HEK293T (cell line): Measurements from ENCODE around the gene L3MBTL4.

ENCODE experiments used
- ARNT ChIP-seq: fragments of 450-650 bp; IDR thresholded peaks from 2 replicates; pipeline ENCODE4 v1.6.1; 2017; ENCODE audit warnings: mild to moderate bottlenecking
- BHLHE40 ChIP-seq: fragments of 450-650 bp; IDR thresholded peaks from 2 replicates; pipeline ENCODE4 v1.6.1; 2016; ENCODE audit warnings: mild to moderate bottlenecking, moderate library complexity, borderline replicate concordance
- ELF4 ChIP-seq: fragments of 450-650 bp; IDR thresholded peaks from 2 replicates; pipeline ENCODE4 v1.6.1; 2017; ENCODE audit warnings: antibody characterized with exemption
- FOXA1 ChIP-seq: fragments of 450-650 bp; IDR thresholded peaks from 2 replicates; pipeline ENCODE4 v1.6.1; 2016; ENCODE audit warnings: mild to moderate bottlenecking
- FOXK2 ChIP-seq: fragments of 450-650 bp; IDR thresholded peaks from 2 replicates; pipeline ENCODE4 v1.6.1; 2016; ENCODE audit warnings: mild to moderate bottlenecking
- FOXM1 ChIP-seq: fragments of 450-650 bp; IDR thresholded peaks from 2 replicates; pipeline ENCODE4 v1.6.1; 2017; ENCODE audit warnings: mild to moderate bottlenecking, borderline replicate concordance
- HDGF ChIP-seq: fragments of 450-650 bp; IDR thresholded peaks from 2 replicates; pipeline ENCODE4 v1.6.1; 2017; ENCODE audit warnings: antibody characterized with exemption, borderline replicate concordance
- L3MBTL2 ChIP-seq: fragments of 450-650 bp; conservative IDR thresholded peaks from 2 replicates; pipeline ENCODE4 v1.6.1; 2016; ENCODE audit warnings: mild to moderate bottlenecking
- NFRKB ChIP-seq: fragments of 450-650 bp; IDR thresholded peaks from 2 replicates; pipeline ENCODE4 v1.6.1; 2016; ENCODE audit warnings: mild to moderate bottlenecking, moderate library complexity
- PKNOX1 ChIP-seq: fragments of 450-650 bp; IDR thresholded peaks from 2 replicates; pipeline ENCODE4 v1.6.1; 2016
- SP1 ChIP-seq: fragments of 450-650 bp; IDR thresholded peaks from 2 replicates; pipeline ENCODE4 v1.6.1; 2017
- SUZ12 ChIP-seq: fragments of 450-650 bp; IDR thresholded peaks from 2 replicates; pipeline ENCODE4 v1.6.1; 2016; ENCODE audit warnings: mild to moderate bottlenecking
- TARDBP ChIP-seq: fragments of 450-650 bp; IDR thresholded peaks from 2 replicates; pipeline ENCODE4 v1.6.1; 2016

- TF ChIP-seq HDGF, result no peak
- no peak for TF ChIP-seq NFRKB
- TF ChIP-seq FOXK2, result no peak
- TF ChIP-seq FOXA1, result no peak
- TF ChIP-seq ELF4, result no peak
- TF ChIP-seq SUZ12, result no peak
- no peak for TF ChIP-seq BHLHE40
- no peak for TF ChIP-seq L3MBTL2
- no peak for TF ChIP-seq TARDBP
- no peak for TF ChIP-seq FOXM1
- no peak for TF ChIP-seq PKNOX1
- TF ChIP-seq SP1, result no peak
- TF ChIP-seq ARNT, result no peak
Observed at GRCh38 chr18:6281874-6282273, 132.8 kb downstream of the L3MBTL4 start.
